Thyroid gland (tissue), 4 donors: ENCODE results near the gene MYO15A.

Experiments
- CTCF ChIP-seq, 6 experiments: fragments of 200-600 bp in 3 of 6; fragments of 450-650 bp in 3 of 6; sonication (generic) in 3 of 6; IDR thresholded peaks; one replicate each; pipeline ENCODE4 v1.5.1; 2016 to 2019; ENCODE audit warnings: antibody characterized with exemption in 6 of 6, mild to moderate bottlenecking in 2 of 6, inconsistent platforms in 1 of 6, moderate library complexity in 1 of 6
- POLR2A ChIP-seq, 2 donors: fragments of 450-650 bp; IDR thresholded peaks; one replicate each; pipeline ENCODE4 v1.6.1; 2017; ENCODE audit warnings: antibody characterized with exemption in 2 of 2, mild to moderate bottlenecking in 2 of 2, moderate library complexity in 1 of 2

- TF ChIP-seq CTCF (IDR thresholded peaks at IDR 0.05) (no peak), POLR2A (IDR thresholded peaks at IDR 0.05) (no peak)
Observed at GRCh38 chr17:18179804-18180203, 71.2 kb downstream of the MYO15A start.
